DMS79 (cell line): Measurements from ENCODE around the gene XXYLT1.
"Not testable (repeated sequence)": the region's sequence is repeated elsewhere in the genome, so short reads cannot be mapped to it uniquely, and the experiment has no call there.

Experiments
- DNase-seq: peaks from one replicate; lab custom pipeline; 2025; lab: John Stamatoyannopoulos, UW

XXYLT1 gene

DNA sequence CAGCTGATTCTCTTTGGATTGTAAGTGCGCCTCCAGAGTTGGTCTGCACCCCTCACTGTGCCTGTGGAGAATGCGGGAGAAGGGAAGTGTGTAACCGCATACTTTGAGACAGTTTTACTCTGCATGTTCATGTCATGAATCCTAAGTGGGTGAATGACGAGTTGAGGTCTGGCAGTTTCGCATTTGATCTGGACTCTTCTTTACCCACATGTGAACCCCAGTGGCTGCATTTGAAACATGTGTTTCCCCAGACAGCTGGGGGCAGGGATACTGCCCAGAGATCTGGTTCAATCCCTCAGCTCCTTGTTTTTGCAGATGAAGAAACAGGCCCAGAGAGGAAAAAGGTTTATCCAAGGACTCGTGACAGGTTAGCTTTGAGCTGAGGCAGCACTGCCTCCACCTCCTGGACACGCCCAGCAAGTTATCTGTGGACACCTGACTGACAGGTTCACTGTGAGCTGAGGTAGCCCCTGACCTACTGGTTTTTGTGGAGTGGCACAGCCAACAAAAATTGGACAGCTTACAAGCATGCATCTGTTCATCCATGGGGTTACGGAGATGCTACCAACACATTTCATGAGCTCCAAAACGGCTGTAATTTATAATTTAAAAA lies 207.3 kb downstream of the XXYLT1 start:
- no peak for DNase-seq

GRCh38 chr3:195062866-195063540 lies 208.0 kb downstream of the XXYLT1 start:
- no peak for DNase-seq

- DNase-seq: no peak
Observed at GRCh38 chr3:195061756-195062655, 209.0 kb downstream of the XXYLT1 start.

GRCh38 chr3:195060531-195061291 lies 210.2 kb downstream of the XXYLT1 start:
- no peak for DNase-seq

- DNase-seq: no peak
Observed at GRCh38 chr3:195060217-195060481, 210.8 kb downstream of the XXYLT1 start.

DNA sequence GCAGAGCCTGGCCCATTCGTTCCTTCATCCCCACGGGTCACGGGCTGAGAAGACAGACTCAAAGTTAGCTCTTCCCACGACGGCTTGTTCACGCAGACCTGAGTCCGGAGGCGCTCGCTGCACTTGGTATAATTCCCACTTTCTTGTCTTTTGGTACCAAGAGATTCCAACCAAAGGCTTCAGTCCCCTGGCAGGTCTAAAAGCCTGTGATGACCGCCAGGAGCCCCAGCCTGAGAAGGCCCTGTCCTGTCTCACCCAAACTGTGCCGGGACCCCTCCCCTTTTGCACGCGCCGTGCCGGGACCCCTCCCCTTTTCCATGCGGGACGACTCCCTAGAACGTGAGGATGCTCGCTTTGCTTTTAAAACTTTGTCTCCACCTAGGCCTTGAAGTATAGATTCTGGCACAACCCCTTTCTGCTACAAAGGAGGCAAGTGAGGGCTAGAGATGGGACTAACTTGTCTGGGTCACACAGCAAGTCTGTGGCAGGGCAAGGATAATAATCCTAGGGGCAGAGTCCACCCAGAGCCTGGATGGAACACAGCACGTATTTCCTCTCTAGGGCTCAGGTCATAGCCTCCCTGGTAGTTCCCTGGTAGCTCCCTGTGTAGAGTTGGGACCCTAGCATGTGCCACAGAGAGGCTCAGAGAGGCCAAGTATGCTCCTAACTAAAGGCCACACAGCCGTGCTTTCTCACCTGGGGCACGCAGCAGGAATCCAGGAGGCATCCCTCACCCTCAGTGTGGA lies 211.3 kb downstream of the XXYLT1 start:
- DNase-seq: no peak

DNA sequence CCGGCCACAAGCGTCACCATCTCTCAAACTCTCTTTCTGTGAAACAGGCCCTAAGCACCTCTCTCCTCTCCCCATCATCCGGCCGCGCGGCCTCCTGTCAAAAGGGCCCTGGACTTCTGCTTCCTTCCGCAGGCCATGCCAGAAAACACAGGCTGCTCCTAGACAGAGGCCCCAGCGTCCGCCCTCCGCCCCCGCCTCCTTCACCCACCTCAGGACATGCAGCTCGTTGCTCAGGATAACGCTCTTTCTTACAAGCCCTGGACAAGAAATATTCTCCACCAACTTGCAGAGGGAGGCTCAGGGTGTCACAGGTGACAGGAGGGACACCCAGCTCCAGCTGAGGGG lies 212.0 kb downstream of the XXYLT1 start:
- DNase-seq: no peak

GRCh38 chr3:195058336-195059005 lies 212.5 kb downstream of the XXYLT1 start:
- DNase-seq: no peak

- no peak for DNase-seq
Observed at GRCh38 chr3:195057716-195058115, 213.2 kb downstream of the XXYLT1 start.

DNA sequence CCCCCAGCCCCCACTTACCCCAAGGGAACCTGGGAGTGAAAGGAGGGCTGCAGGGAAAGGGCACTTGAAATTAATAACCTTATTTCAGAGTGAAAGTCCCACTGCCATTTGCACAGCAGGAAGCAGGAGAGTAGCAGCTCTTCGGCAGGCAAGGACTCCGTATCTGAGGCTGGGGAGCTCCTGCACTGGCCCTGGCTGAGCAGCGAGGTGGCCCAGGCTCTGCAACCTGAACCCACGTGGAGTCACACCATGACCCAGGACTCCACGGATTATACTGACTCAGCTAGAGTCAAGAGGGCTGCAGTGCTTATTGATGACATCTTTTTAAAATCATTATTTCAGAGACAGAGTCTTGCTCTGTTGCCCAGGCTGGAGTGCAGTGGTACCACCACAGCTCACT lies 214.5 kb downstream of the XXYLT1 start:
- DNase-seq: no peak

- no peak for DNase-seq
Observed at GRCh38 chr3:195054311-195054710, 216.6 kb downstream of the XXYLT1 start.

DNA sequence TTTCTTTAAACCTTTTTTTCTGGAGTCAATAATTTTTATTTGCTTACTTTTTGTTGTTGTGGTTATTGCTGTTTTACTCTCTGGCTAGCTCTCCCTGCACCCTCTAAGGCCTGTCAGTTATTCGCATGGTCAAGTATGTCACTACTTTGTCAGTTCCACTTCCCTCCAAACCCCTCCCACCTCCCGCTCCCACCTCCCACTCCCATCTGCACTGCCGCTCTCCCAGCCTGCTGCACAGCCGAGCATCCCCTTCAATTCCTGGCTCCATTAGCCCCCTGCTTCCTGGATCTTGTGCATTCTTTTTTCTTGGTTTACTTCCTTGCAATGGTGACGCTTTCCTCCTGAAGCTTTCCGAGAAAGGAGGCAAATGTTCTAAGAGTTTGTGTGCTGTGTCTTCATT lies 218.0 kb downstream of the XXYLT1 start:
- no peak for DNase-seq

DNA sequence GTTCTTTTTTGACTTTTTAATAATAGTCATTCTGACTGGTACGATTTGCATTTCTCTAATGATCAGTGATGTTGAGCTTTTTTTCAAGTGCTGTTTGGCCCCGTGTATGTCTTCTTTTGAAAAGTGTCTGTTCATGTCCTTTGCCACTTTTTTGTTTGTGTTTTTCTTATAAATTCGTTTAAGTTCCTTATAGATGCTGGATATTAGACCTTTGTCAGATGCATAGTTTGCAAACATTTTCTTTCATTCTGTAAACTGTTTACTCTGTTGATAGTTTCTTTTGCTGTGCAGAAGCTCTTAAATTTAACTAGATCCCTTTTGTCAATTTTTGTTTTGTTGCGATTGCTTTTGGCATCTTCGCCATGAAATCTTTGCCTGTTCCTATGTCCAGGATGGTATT lies 220.7 kb downstream of the XXYLT1 start:
- DNase-seq: not testable (repeated sequence)

DNA sequence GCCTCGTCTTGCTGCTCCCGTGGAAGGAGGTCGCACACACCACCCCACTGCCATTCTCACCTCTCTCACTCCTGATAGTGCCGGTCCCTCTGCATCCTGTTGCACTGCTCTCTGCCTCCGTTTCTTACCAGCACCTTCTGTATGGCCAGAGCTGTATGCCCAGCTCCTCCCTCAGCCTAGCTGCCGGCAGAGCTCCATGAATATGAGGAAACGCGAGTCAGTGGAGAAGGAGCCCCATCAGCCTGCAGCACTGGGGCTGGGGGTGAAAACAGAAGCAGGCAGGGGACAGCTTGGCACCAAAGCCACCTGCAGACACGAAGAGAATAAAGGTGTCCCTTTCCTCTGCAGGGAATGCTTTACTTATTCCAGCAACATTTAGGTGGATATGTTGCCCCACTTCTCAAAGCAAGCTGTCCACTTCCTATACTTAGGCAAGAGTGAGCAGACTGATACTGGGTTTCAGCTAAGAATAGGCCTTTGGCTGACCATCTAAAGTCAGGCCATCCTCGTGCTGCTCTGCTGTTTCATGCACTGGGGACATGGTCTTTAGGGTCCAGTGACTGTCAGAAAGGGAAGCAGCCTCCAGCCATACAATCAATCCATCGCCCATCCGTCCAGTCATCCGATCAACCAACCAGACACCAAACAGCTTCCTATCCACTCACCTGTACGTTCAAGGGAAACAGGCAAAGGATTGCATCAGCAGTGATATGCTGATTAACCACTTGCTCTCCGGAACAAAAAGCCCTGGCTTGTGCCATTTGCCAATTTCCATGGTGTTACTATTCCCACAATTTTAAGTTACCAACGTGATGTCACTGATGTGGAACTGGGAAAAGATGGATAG lies 222.7 kb downstream of the XXYLT1 start:
- DNase-seq: no peak

DNA sequence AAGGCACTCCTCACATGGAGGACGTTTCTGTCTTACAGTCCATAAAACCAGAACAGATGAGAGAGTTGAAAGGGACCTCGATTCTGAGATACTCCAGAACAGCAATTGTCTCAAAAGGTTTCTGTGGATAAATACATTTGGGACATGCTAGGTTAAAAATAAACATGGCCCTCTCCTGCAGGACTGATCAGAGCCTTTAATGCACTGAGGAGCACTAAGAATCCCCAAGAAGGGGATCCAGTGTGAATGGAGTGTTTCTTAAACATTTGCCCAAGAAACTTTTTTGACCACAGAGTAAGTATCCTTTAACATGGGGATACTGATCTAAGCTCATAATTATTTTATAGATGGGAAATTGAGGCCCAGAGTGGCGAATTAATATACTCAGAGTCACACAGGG lies 223.4 kb downstream of the XXYLT1 start:
- DNase-seq: no peak

- DNase-seq: no peak
Observed at GRCh38 chr3:195046441-195046840, 224.5 kb downstream of the XXYLT1 start.

GRCh38 chr3:195045481-195046210 lies 225.3 kb downstream of the XXYLT1 start:
- DNase-seq: no peak

DNA sequence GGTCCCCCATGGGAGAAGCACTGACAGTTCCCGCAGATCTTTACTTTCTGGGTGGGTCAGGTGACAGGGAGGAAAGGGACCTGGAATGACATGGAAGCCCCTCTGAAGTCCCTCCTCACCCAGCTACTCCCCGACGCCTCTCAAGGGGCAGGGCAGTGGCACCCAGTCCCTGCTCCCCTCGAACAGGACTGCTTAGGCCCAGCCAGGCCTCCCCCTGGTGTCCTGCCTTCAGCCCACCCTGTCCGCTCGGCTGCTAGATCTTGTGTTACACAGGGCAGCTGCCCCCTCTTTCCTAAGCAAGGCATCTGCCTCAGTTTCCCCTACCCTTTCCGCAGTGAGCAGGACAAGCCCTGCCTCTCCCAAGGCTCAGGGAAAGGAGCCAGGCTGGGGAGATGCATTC lies 226.5 kb downstream of the XXYLT1 start:
- no peak for DNase-seq

GRCh38 chr3:195043607-195044339 lies 227.2 kb downstream of the XXYLT1 start:
- no peak for DNase-seq
